H9 (cell line): ENCODE measurements around the gene RASIP1. TPM values are rescaled to one million over a fixed set of nuclear protein-coding genes. Genes with fewer than 3 reads are reported as not detected.

Experiments used
- DNase-seq: peaks from one replicate; pipeline ENCODE4 v3.0.0-alpha.2; 2017
- H2AFZ ChIP-seq: one replicate; pipeline ENCODE4 v1.6.1; 2013; ENCODE audit warnings: mild to moderate bottlenecking, low read length, control low read depth, moderate library complexity
- H2AK5ac ChIP-seq: 2 replicates; pipeline ENCODE4 v1.6.1; 2013; ENCODE audit warnings: low read length, control low read depth, mixed read lengths; ENCODE audit not compliant: insufficient read length
- H2BK120ac ChIP-seq: one replicate; pipeline ENCODE4 v1.6.1; 2013; ENCODE audit warnings: low read depth, mild to moderate bottlenecking, low read length, control low read depth, inconsistent platforms; ENCODE audit not compliant: poor library complexity, severe bottlenecking
- H2BK12ac ChIP-seq: 2 replicates; pipeline ENCODE4 v1.6.1; 2013; ENCODE audit warnings: low read length, control low read depth, mixed read lengths, low read depth; ENCODE audit not compliant: insufficient read length
- H2BK15ac ChIP-seq: 2 replicates; pipeline ENCODE4 v1.6.1; 2013; ENCODE audit warnings: low read depth, low read length, control low read depth
- H2BK20ac ChIP-seq: one replicate; pipeline ENCODE4 v1.6.1; 2013; ENCODE audit warnings: low read depth, mild to moderate bottlenecking, low read length, control low read depth, inconsistent platforms; ENCODE audit not compliant: poor library complexity, severe bottlenecking
- H2BK5ac ChIP-seq: 2 replicates; pipeline ENCODE4 v1.6.1; 2013; ENCODE audit warnings: low read length, control low read depth, mixed read lengths; ENCODE audit not compliant: insufficient read length
- H3K14ac ChIP-seq: 2 replicates; pipeline ENCODE4 v1.6.1; 2013; ENCODE audit warnings: low read length, control low read depth; ENCODE audit not compliant: insufficient read depth
- H3K18ac ChIP-seq: 2 replicates; pipeline ENCODE4 v1.6.1; 2013; ENCODE audit warnings: low read depth, mild to moderate bottlenecking, mixed read lengths, low read length, control low read depth; ENCODE audit not compliant: insufficient read length
- H3K23ac ChIP-seq: 2 replicates; pipeline ENCODE4 v1.6.1; 2013; ENCODE audit warnings: low read length, control low read depth, mixed read lengths, low read depth; ENCODE audit not compliant: insufficient read length
- H3K23me2 ChIP-seq: 2 replicates; pipeline ENCODE4 v1.6.1; 2013; ENCODE audit warnings: low read depth, mild to moderate bottlenecking, mixed read lengths, low read length, control low read depth; ENCODE audit not compliant: insufficient read length, poor library complexity, severe bottlenecking
- H3K27ac ChIP-seq: 2 replicates; pipeline ENCODE4 v1.5.1; 2013; ENCODE audit warnings: low read length, control low read depth, mixed read lengths, low read depth; ENCODE audit not compliant: insufficient read length
- H3K27me3 ChIP-seq: 2 replicates; pipeline ENCODE4 v1.6.1; 2013; ENCODE audit warnings: low read length, control low read depth, inconsistent platforms; ENCODE audit not compliant: insufficient read depth
- H3K4ac ChIP-seq: 2 replicates; pipeline ENCODE4 v1.6.1; 2013; ENCODE audit warnings: low read depth, mild to moderate bottlenecking, control low read depth, inconsistent platforms, low read length, moderate library complexity
- H3K4me1 ChIP-seq: 2 replicates; pipeline ENCODE4 v1.6.1; 2013; ENCODE audit warnings: low read length, control low read depth, inconsistent platforms; ENCODE audit not compliant: insufficient read depth
- H3K4me2 ChIP-seq: 2 replicates; pipeline ENCODE4 v1.6.1; 2013; ENCODE audit warnings: low read length, control low read depth, mixed read lengths; ENCODE audit not compliant: insufficient read length, insufficient read depth
- H3K56ac ChIP-seq: 2 replicates; pipeline ENCODE4 v1.6.1; 2013; ENCODE audit warnings: low read depth, mild to moderate bottlenecking, mixed read lengths, low read length, control low read depth; ENCODE audit not compliant: insufficient read length
- H3K79me1 ChIP-seq: 2 replicates; pipeline ENCODE4 v1.6.1; 2013; ENCODE audit warnings: low read depth, mild to moderate bottlenecking, moderate library complexity, low read length, control low read depth, inconsistent platforms; ENCODE audit not compliant: insufficient read depth, poor library complexity, severe bottlenecking
- H3K79me2 ChIP-seq: 2 replicates; pipeline ENCODE4 v1.6.1; 2013; ENCODE audit warnings: low read length, control low read depth, inconsistent platforms; ENCODE audit not compliant: insufficient read depth
- H3K9ac ChIP-seq: 2 replicates; pipeline ENCODE4 v1.6.1; 2013; ENCODE audit warnings: low read length, control low read depth, mixed read lengths; ENCODE audit not compliant: insufficient read length; ENCODE audit errors: extremely low read depth
- H3K9me3 ChIP-seq: one replicate; pipeline ENCODE4 v1.6.1; 2013; ENCODE audit warnings: low read depth, low read length, inconsistent platforms; ENCODE audit not compliant: control insufficient read depth
- H3T11ph ChIP-seq: one replicate; pipeline ENCODE4 v1.6.1; 2013; ENCODE audit warnings: mild to moderate bottlenecking, low read length, control low read depth, inconsistent platforms
- H4K20me1 ChIP-seq: one replicate; pipeline ENCODE4 v1.6.1; 2013; ENCODE audit not compliant: control insufficient read depth, insufficient read length, insufficient read depth
- H4K5ac ChIP-seq: 2 replicates; pipeline ENCODE4 v1.6.1; 2013; ENCODE audit warnings: low read depth, mild to moderate bottlenecking, mixed read lengths, low read length, control low read depth; ENCODE audit not compliant: insufficient read length
- H4K8ac ChIP-seq: replicated peaks from 2 replicates; pipeline ENCODE4 v1.6.1; 2013; ENCODE audit warnings: low read length, control low read depth, mixed read lengths, low read depth; ENCODE audit not compliant: insufficient read length
- H4K91ac ChIP-seq: 2 replicates; pipeline ENCODE4 v1.6.1; 2013; ENCODE audit warnings: low read depth, mild to moderate bottlenecking, moderate library complexity, mixed read lengths, low read length, control low read depth; ENCODE audit not compliant: insufficient read length
- H3K27ac Mint-ChIP-seq, 3 experiments: 2 replicates in 2 of 3; 3 replicates in 1 of 3; pipeline ENCODE4 v1.8.0; 2020 to 2021; ENCODE audit warnings: mixed read lengths in 3 of 3, mild to moderate bottlenecking in 1 of 3, moderate library complexity in 1 of 3
- H3K27me3 Mint-ChIP-seq: 2 replicates; pipeline ENCODE4 v1.8.0; 2021; ENCODE audit warnings: low read depth, mild to moderate bottlenecking, moderate library complexity, mixed read lengths
- H3K36me3 Mint-ChIP-seq, 3 experiments: 2 replicates in 2 of 3; 3 replicates in 1 of 3; pipeline ENCODE4 v1.8.0; 2020 to 2021; ENCODE audit warnings: low read depth in 3 of 3, mixed read lengths in 3 of 3; ENCODE audit not compliant: insufficient read depth in 1 of 3
- H3K4me1 Mint-ChIP-seq, 2 experiments: 2 replicates each; pipeline ENCODE4 v1.8.0; 2020; ENCODE audit warnings: mixed read lengths in 2 of 2
- H3K4me3 Mint-ChIP-seq, 2 experiments: 2 replicates in 1 of 2; 3 replicates in 1 of 2; pipeline ENCODE4 v1.8.0; 2020 to 2021; ENCODE audit warnings: mild to moderate bottlenecking in 2 of 2, mixed read lengths in 2 of 2, moderate library complexity in 1 of 2
- H3K9me3 Mint-ChIP-seq, 2 experiments: 2 replicates in 1 of 2; 3 replicates in 1 of 2; pipeline ENCODE4 v1.8.0; 2020; ENCODE audit warnings: mild to moderate bottlenecking in 2 of 2, mixed read lengths in 2 of 2, moderate library complexity in 1 of 2
- WGBS: extraction: QIAGEN DNeasy Blood & Tissue Kit; methylation state at CpG from one replicate; pipeline ENCODE4 v1.1.7; 2013; ENCODE audit warnings: missing lambda C conversion rate, low lambda C conversion rate, mixed read lengths; ENCODE audit not compliant: insufficient read length; ENCODE audit errors: extremely low coverage; 5-methylcytosine and 5-hydroxymethylcytosine counted together
- total RNA-seq: library from RNA; stranded (reverse); gene quantifications from 2 replicates; pipeline ENCODE4 v1.2.1, GENCODE V29; 2021
- TF ChIP-seq, protein P1 (sequence below): fragments of 200-600 bp; sonication (generic); conservative IDR thresholded peaks from 3 replicates; pipeline ENCODE4 v1.8.0; 2021; ENCODE audit warnings: antibody characterized with exemption, mild to moderate bottlenecking

The RASIP1 gene
- total RNA-seq, 1 experiment from 2014 or later: 2.4 TPM

DNA sequence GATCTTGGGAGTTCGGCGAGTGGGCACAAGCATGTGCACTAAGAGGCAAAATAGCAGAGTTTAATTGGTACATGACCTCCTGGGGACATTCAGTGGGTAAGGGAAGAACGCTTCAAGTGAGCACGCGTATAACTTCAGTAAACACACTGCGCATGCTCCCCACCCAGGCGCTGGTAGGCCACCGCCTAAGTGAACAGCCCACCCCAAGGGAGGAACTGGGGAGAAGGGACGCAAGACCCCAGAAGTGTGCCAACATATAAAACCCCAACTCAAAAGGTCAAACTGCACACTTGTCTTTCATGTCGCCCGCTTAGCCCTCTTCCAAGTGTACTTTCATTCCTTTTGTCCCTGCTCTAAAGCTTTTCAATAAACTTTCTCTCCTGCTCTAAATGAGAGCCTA is 57.1 kb downstream of the RASIP1 start:
- Mint-ChIP-seq H3K4me3 (no peak overlapping the region), H3K27ac (peak overlapping the region in 1 of 3 experiments; percentile 72; a peak in 1 of 7 replicates), H3K4me1 (peaks cover 3 to 6% of the 10 kb centered on the region in 2 experiments), H3K9me3 (no peaks in the 10 kb centered on the region), H3K36me3 (no peaks in the 10 kb centered on the region; a peak in 1 of 7 replicates), H3K27me3 (peaks cover 5% of the 10 kb centered on the region)
- H3K4me1 ChIP-seq: no peaks in the 10 kb centered on the region
- no peak overlapping the region for H4K5ac ChIP-seq
- TF ChIP-seq, protein P1, sequence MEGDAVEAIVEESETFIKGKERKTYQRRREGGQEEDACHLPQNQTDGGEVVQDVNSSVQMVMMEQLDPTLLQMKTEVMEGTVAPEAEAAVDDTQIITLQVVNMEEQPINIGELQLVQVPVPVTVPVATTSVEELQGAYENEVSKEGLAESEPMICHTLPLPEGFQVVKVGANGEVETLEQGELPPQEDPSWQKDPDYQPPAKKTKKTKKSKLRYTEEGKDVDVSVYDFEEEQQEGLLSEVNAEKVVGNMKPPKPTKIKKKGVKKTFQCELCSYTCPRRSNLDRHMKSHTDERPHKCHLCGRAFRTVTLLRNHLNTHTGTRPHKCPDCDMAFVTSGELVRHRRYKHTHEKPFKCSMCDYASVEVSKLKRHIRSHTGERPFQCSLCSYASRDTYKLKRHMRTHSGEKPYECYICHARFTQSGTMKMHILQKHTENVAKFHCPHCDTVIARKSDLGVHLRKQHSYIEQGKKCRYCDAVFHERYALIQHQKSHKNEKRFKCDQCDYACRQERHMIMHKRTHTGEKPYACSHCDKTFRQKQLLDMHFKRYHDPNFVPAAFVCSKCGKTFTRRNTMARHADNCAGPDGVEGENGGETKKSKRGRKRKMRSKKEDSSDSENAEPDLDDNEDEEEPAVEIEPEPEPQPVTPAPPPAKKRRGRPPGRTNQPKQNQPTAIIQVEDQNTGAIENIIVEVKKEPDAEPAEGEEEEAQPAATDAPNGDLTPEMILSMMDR: no peak
- H4K20me1 ChIP-seq: no peaks in the 10 kb centered on the region
- no peaks in the 10 kb centered on the region for H3K23me2 ChIP-seq
- no peak overlapping the region for H2BK120ac ChIP-seq
- no peak overlapping the region for H4K8ac ChIP-seq
- no peak overlapping the region for H2BK12ac ChIP-seq
- H3K4ac ChIP-seq: no peak overlapping the region
- H3K9ac ChIP-seq: no peak overlapping the region
- H3K23ac ChIP-seq: no peak overlapping the region
- WGBS: no CpG with 5 or more reads among the region's 11 CpGs
- H3T11ph ChIP-seq: no peak overlapping the region
- H3K79me1 ChIP-seq: no peaks in the 10 kb centered on the region
- no peak for DNase-seq
- no peak overlapping the region for H3K27ac ChIP-seq
- H2BK5ac ChIP-seq: no peak overlapping the region
- H2AFZ ChIP-seq: no peak overlapping the region
- H3K27me3 ChIP-seq: no peaks in the 10 kb centered on the region; the same call in 1 of the 2 replicates
- no peak overlapping the region for H3K14ac ChIP-seq
- H2BK20ac ChIP-seq: no peak overlapping the region
- H4K91ac ChIP-seq: no peak overlapping the region
- no peak overlapping the region for H3K18ac ChIP-seq
- H3K4me2 ChIP-seq: no peak overlapping the region
- no peaks in the 10 kb centered on the region for H3K79me2 ChIP-seq
- H2AK5ac ChIP-seq: no peak overlapping the region
- no peak overlapping the region for H2BK15ac ChIP-seq
- no peaks in the 10 kb centered on the region for H3K9me3 ChIP-seq
- no peak overlapping the region for H3K56ac ChIP-seq
